NCI-H146 (cell line): ENCODE measurements around the gene AKR7A2.

Experiments
- DNase-seq: peaks from one replicate; lab custom pipeline; 2025; lab: John Stamatoyannopoulos, UW

The AKR7A2 gene

DNA sequence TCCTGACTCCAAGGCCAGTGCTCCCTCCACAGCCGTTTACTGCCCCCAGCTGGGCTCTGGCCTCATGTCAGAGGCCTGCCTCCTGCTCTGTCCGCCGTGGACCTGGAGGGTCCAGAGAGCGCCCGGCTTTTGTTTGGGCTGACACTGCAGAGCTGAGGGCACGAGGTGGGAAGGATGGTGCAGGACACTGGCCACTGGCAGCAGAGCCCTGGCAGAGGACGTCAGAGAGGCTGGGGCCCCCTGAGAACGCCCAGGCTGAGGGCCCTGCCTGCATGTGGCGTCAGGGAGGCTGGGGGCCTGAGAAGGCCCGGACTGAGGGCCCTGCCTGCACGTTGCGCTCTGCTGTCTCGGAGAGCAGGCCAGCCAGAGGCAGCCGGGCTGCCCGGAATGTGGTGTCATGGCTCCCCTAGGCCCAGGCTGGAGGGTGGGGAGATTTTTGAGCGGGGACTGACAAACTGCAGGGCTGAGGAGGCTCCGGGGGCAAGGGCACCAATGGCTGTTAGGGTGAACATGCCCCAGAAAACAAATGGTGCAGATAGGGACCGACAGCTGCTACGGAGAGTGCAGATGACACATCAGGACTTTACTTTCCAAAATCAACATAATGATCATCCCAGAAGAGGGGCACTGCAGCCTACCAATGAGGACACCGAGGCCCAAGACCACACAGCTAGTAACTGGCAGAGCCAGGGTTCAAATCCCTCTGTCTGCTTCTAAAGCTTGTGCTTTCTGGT, 31.8 kb upstream of the AKR7A2 start:
- DNase-seq = no peak

DNA sequence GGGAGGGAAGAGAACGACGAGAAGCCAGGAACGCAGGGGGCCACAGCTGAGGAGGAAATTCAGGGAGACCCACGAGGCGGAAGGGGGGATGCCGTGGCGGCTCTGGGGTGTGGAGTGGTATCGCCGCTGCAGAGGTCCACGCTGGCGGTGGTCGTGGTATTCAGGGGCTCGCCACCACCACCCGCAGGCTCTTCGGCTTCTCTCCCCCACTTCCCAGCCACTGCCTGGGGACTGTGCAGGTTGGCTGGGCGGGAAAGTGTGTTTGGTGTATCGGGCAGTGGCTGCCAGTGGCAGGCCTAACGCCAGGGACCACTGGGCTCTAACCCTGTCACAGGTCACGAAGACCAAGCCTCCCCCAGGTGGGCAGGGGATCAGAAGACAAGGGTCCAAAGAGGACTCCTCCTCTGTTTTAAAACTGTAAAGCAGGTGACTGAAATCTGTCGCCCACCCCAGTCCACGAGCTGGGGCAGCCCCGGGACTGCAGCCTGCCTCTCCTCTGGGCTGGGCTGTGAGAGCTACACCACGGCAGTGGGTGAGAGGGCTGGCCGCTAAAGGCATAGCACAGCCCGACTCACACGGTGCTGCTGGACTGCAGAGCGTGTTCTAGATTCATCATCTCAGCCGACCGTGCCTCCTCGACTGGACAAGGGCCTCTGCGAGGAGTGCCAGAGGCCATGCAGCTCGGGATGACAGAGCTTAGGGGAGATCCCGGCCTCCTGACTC, 31.1 kb upstream of the AKR7A2 start:
- no peak for DNase-seq

DNA sequence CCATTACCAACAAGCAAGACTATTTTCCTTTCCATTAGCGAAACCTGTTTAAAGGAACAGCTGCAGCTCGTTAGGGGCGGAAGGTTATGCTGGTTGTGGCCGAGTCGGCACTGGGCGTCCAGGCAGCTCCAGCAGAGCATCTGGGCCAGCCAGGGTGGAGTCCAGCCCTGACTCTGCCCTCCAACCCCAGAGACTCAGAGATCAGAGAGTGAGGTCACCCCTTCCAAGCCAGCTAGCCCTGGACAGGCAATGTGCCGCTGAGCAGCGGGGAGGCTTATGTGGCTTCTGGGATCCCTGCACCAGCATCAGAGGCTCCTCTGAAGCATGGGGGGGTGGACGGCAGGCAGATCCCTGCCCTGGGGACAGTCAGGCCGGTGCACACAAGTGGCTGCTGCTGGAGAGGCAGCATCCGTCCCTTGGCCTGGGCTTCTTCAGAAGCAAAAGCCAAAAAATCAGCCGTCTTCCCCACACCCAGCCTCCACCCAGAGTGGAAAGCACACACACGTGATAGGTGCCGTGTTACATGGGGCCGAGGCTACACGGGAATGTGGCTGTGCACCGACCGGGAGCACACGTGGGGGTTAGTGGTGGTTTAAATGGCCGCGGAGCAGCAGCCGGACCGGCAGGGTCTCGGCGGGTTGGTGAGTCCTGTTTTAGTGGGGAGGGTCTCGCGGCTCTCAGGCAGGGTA, 30.3 kb upstream of the AKR7A2 start:
- no peak for DNase-seq

DNA sequence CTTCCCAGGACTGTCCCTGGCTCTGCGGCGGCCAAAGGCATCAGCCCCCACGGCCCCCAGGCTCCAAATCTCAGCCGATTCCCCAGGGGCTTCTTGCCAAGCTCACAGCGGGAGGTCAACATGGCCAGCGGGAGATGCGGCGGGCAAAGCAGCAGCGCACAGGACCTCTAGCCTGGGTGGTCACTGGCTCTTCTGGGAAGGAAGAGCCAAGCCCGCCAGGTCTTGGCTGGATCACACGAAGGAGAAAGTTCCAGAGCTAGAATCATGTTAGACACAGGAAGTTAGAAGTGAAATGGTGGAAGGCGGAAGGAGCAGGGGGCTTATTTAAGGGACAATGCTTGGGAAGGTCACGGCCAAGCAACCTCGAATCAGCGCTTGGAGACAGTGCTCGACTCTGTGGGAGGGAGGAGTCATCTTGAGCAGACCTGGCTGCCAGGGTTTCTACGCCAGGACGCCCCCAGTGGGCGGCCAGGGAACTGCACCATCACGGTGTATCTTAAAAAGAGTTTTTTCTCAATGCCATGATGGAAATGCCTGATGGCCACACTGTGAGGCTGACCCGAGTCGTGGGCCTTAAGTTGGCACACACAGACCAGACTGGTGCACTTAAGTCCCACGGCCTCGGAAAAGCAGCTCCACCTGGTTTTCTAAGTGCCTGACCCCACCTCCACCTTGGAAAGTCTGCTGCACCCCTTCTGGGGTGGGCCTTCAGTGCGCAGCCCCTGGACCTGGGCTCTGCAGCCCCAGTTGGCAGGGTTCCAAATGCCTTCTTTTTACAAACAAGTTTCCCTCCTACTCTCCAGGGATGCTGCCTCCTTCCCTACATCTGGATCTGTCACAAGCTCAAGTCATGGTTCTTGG, 29.5 kb upstream of the AKR7A2 start:
- peak; percentile 33 for DNase-seq

DNA sequence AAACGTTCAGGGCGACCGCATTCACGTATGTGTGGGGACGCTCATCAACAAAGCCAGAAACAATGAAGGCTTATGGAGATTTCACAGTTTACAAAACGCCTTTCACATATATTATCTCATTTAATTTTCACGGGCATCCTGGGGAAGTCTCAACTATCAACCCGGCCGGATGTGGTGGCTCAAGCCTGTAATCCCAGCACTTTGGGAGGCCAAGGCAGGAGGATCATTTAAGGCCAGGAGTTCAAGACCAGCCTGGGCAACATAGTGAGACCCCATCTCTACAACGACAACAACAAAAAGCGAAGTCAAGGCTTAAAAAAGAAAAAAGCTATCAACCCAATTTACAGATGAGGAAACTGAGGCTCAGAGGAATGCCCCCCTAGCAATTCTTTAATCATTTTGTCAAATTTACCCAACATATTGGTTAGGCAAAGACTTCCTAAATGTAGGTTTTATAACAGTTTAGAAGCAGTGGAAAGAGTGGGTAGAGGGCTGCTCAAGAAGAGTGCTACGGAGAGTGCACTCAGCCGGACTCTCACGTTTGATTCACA, 28.5 kb upstream of the AKR7A2 start:
- no peak for DNase-seq

DNA sequence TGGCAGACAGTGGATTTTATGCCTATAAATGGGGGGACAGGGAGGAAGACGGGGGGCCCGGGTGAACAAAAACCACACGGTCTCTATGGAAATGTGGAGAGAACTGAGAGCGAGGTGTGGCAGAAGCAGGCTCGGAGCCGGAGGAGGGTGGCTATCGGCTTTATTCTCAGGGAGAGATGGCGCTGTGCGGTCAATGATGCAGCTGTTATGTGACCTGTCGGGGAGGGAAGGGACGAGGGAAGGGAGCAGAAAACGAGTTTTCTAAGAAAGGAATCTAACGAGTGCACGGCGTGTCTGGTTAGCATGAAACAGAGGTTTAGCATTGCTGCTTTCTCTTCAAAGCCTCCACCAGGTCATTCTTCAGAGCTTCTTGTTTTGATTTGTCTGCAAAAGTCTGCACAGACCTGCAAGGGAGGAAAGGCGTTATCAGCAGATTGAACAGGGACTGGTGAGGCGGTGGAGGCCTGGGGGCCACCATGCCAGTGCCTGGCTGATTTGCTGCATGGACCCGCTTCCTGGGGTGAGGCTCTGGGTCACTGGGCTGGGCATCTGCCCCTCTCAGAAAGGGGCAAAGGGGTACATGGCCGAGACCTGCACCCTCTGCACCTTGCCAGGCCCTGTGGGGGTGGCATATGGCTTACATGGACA, 27.4 kb upstream of the AKR7A2 start:
- no peak for DNase-seq

DNA sequence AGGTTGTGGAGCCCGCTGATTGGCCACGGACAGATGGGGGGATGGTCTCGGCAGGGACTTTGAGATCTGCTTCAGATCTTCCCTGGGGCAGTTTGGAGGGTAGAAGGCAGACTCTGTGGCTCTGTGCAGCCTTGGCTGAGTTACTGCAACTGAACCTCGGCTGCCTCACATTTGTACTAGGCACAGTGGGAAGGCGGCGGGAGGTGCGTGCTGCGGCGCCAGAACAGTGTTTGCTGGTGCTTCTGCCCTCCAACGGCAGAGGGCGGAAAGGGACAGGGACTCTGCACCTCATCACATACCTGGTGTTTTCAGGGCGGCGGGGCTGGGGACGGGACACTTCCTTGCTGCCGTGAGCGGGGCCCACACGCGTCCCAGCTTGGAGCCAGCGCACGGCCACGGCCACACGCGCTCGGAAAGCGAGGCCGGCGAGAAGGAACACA, 26.4 kb upstream of the AKR7A2 start:
- DNase-seq = no peak

DNA sequence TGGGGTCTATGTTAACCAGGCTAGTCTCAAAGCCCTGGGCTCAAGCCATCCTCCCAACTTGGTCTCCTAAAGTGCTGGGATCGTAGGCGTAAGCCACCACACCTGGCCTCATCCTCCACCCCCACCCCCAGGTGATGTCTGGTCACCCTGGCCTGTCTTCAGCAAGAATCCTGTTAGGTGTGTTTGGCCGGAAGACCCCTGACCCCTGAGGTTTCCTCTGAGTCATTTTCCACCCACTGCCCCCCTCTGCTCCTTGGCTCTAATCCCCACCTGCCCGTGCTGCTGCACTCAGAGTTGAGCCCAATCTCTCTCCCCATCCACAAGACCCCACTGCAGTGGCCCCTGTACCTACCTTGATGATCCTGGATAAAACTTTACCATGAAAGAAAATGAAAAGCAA, 25.3 kb upstream of the AKR7A2 start:
- DNase-seq = no peak

DNA sequence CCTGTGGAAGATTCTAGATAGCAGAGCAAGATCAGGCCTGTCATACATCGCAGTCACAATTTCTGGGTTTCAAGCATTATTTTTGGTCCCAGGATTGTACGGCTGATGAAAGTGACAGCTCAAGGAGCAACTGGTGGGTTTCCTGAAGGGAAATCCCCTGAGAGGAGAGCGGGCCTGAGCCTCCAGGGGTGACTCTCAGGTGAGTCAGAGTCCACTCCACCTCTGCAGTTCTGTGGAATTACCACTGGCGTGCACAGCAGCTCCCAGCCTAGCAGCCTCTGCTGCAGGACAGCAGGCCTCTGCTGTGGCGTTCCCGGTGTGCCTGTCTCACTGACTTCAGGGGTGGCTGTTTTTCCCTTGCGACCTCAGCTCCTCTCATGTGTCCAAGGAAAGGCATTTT, 24.6 kb upstream of the AKR7A2 start:
- no peak for DNase-seq

DNA sequence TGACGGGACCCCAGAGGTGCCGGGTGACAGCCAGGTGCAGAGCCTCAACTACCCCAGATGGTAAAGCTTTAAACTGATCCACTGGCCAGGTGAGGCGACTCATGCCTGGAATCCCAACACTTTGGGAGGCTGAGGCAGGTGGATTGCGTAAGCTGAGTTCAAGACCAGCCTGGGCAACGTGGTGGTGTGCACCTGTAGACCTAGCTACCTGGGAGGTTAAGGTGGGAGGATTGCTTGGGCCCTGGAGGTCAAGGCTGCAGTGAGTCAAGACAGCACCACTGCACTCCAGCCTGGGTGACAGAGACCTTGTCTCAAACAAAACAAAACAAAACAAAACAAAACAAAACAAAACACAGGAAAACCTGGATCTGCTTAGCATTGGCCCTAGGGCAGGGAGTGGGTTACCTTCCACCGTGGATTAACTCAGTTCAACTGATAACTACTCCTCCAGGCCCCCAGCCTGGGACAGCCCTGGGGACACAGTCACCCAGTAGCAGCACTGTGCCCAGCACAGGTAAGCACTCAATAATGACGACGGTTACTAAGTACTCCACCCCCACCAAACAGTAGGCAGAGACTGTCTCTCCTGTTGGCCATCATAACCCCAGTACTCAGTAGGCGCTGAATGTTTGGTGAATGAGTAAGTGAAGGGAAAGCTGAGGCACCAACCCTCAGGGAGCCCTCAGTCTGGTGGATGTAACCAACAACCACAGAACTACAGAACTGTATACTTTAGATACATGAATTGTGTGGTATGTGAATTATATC, 21.8 kb upstream of the AKR7A2 start:
- DNase-seq = no peak

DNA sequence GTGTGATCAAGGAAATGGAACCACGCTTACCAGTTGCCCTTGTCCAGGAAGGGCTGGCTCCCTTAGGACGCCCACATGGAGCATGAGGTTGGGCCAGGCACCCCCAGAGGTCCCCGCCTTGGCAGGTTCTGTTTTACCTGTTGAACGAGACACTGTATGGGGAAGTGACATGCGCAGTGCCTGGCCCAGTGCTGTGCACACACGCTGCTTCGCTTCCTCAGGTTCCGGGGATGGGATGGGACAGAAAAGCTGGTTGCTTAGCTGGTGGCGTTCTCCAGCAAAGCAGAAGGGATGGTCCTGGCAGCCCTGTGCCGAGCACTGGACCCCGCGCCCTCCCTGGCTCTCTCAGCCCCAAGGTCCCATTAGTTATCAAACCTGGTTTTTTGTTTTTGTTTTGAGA, 20.9 kb upstream of the AKR7A2 start:
- DNase-seq = no peak

DNA sequence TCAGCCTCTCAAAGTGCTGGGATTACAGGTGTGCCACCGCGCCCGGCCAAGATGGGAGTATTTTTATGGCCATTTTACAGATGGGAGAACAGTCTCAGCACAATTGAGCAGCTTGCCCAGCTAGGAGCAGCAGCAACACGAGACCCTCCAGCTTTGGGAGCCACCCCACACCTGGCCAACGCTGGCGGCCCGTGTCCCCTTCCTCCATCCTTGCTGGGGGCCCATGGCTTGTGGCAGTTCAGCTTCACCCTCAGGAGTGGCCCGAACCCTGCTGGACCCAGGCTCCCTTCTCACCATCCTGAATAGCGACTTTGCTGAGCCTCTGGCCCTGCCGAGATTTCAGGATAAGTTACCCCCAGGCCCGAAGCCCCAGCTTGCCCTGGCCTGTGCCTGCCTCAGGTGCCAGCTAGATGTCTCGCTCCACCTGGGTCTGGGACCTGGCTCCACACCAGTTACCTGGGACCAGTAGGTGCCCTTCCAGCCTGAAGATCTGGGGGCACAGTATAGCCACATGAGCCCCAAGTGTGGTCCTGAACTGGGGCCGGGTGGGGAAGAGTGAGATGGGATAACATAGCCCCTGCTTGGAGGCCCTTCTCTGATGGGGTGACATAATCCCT, 19.4 kb upstream of the AKR7A2 start:
- DNase-seq = no peak

DNA sequence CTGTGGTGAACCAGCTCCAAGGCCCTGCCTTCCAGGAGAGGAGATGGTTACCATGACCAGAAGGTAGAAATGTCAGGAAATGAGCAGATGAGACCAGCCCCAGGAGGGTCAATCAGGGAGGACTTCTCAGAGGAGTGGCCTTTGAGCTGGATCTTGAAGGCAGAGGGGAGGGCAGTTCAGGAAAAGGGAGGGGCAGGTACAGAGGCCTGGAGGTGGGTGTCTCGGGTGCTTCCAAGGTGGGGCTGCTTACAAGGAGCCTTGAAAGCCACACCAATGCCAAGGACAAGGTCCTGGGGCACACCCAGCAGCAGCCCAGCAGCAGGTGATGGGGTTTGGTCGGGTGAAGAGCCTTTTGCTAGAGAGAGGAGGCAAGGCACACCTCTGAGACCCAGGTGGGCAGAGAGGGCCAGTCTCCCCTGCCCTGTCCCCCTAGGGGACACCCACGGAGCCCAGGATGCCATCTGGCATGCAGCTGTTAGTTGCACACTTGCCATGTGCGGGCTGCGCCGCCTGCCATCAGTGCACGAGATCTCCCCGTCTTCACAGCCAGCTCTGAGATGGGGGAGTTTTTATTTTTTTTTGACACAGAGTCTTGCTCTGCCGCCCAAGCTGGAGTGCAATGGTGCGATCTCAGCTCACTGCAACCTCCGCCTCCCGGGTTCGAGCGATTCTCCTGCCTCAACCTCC, 18.6 kb upstream of the AKR7A2 start:
- DNase-seq = no peak

DNA sequence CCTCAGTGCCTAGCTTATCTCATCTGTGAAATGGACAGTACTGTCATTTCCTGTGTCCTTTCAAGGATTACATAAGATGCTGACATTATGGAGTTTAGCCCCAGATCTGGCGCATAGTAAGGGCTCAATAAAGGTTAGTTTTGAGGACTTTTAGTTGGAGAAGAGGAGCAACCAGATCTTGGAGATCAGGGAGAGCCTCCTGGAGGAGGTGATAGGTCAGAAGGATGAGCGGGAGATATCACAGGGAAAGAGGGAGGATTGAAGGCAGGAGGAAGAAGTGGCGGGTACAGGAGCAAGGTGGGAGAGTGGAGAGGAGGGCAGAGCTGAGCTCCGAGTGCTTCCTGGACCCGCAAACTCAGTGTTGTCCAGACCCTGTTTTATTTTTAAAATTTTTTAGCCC, 17.7 kb upstream of the AKR7A2 start:
- DNase-seq = no peak

DNA sequence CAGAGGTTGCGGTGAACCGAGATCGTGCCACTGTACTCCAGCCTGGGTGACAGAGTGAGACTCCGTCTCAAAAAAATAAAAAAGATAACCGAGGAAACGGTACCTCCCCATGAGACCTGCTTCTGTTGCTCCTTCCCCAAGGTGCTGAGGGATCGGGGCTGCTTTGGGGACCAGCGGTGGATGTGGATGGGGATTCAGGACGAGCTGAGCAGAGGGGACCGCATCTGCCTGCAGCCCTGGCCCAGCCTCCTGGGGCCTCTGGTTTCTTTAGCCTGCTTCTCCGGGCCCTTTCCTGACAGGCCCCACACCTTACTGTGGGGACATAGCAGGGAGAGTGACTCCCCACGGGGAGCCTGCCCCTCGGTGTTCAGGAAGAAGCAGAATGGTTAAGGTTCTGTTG, 17.2 kb upstream of the AKR7A2 start:
- no peak for DNase-seq

DNA sequence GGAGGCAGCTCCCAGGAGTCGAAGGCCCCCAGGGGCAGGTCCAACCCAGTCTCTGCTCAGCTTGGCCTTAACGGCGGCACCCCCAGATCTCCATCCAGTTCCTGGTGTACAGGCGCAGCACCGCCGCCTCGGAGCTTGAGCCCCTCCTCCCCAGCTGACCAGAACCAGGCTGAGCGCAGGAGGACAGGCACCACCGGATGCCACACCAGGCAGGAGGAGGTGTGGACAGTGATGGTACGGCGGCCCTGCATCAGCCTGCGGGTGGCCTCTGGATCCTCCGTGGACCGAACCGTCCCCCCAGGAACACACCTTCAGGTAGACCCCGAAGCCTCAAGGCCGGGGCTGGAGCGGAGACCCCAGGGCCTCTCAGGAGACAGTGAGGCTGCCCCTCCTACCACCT, 16.5 kb upstream of the AKR7A2 start:
- DNase-seq = no peak

DNA sequence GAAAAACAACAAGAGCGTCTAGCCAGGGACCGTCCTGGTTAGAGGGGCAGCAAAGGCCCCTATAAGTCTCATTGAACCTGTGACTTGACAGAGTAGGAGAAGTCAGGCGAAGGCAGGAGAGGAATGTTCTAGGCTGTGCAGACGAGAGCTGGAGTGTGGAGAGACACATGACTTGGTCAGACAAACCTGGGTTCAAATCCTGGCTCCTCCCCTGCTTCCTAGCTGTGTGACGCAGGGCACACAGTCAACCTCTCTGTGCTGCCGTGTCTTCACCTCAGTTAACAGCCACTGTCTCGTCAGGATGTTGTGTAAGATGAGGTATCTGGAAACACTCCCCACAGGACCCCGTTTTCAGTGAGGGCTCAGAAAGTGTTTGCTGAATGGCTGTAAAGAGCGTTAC, 15.8 kb upstream of the AKR7A2 start:
- DNase-seq = no peak

DNA sequence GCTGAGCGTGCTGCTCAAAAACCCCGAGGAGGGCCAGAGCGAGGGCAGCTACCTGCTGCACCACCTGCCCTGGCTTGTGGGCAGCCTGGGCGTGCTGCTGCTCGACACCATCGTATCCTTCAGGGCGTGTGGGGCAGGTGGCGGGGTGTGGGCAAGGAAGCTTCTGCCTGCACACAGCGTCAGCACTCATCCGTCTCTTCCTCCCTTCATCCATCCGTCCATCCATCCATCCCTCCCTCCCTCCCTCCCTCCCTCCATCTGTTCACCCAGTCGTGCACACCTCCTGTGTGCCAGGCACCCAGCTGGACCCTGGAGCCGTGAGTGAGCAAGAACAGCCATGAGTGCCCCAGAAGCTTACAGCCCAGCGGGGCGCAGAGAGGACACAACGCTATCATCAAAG, 15.4 kb upstream of the AKR7A2 start:
- DNase-seq = no peak

DNA sequence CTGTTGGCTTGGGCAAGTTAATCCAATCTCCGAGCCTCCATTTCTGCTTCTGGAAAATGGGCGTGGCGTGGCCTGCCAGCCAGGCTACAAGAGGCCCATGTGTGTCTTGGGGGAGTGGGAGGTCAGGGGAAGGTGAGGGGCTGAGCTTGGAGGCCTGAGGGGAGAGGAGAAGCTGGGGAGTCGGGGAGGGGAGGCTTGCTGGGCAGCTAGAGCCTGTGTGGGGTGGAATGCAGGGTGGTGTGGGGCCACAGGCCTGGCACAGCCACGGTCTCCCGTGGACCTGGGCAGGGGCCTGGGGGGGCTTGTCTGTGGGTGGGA, 14.8 kb upstream of the AKR7A2 start:
- no peak for DNase-seq
